ENCODE results near the gene STK32B.

Gene STK32B

GRCh38 chr4:5532100-5532499 is 480.8 kb downstream of the STK32B start:
- no peak for DNase-seq (ENCODE audit: low read depth)

- DNase-seq (ENCODE audit: low read depth), result no peak
These were observed 488.3 kb downstream of the STK32B start for GRCh38 chr4:5539584-5539983.

- no peak for DNase-seq (ENCODE audit: low read depth)
These were observed 489.9 kb downstream of the STK32B start for GRCh38 chr4:5541169-5541568.

GRCh38 chr4:5543681-5544080 is 492.4 kb downstream of the STK32B start:
- no peak for DNase-seq (ENCODE audit: low read depth)

GRCh38 chr4:5544762-5545161 is 493.5 kb downstream of the STK32B start:
- no peak for DNase-seq (ENCODE audit: low read depth)

- no peak for DNase-seq (ENCODE audit: low read depth)
These were observed 494.0 kb downstream of the STK32B start for GRCh38 chr4:5545271-5545670.

- DNase-seq (ENCODE audit: low read depth), result no peak
These were observed 496.5 kb downstream of the STK32B start for GRCh38 chr4:5547651-5548249.
